GM12892 (cell line): ENCODE measurements around the gene TM9SF3.

Source experiments
- POLR2A ChIP-seq: IDR thresholded peaks from 2 replicates; pipeline ENCODE4 v1.6.1; 2011; ENCODE audit warnings: low read depth, low read length, control low read depth
- POLR2AphosphoS5 ChIP-seq: IDR thresholded peaks from 2 replicates; pipeline ENCODE4 v1.6.1; 2011; ENCODE audit warnings: low read depth, low read length, control low read depth
- TAF1 ChIP-seq: IDR thresholded peaks from 2 replicates; pipeline ENCODE4 v1.6.1; 2011; ENCODE audit warnings: low read depth, mild to moderate bottlenecking, control low read depth, low read length, borderline replicate concordance

DNA sequence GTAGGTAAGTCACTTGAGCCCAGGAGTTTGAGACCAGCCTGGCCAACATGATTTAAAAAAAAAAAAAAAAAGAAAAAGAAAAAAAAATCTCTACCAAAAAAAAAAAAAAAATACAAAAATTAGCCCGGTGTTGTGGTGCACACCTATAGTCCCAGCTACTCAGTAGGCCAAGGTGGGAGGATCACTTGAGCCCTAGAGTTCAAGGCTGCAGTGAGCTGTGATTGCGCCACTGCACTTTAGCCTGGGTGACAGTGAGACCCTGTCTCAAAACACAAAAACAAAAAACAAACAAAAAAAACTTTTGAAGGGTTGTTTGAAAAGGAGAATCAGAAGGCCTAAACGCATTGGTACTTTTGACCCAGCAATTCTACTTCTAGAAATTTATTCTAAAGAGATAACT is 86.8 kb downstream of the TM9SF3 start:
- TF ChIP-seq POLR2A (no peak), TAF1 (no peak), POLR2AphosphoS5 (no peak)
